Measurements from ENCODE around the gene DPY19L3. TPM values are rescaled to one million over a fixed set of nuclear protein-coding genes. Genes with fewer than 3 reads are reported as not detected.

DPY19L3 gene
- total and polyA plus RNA-seq, 2 donors (not counting 1 experiment from before 2014, with no cell fraction given): 18.8 to 24.2 TPM

DNA sequence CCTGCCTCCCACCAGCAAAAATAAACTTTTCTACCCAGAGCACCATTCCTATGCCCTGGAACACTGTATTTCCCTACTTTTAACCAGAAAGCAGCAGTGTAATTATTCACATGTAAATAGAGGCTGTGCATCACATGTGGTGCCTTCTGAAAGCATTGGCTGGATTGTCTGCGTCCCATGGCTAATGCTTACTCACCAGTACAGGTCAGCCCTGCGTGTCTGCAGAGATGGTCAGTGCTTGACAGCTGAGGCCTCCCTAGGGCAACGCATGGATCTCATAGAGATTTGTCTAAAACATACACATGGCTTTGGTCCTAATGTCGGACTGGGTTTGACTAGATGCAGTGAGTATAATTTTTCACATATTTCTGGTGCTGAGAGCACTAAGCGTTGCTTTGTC lies 64.2 kb downstream of the DPY19L3 start:
- DNase-seq (ENCODE audit: low read depth in 2 of 2): no peak
- no peaks in the 10 kb centered on the region for H3K9me3 ChIP-seq (ENCODE audit: control insufficient read depth, insufficient read depth, low read depth, low read length)
- no peaks in the 10 kb centered on the region for H3K36me3 ChIP-seq (ENCODE audit: control insufficient read depth, insufficient read depth, low read length)
- TF ChIP-seq, protein P1, sequence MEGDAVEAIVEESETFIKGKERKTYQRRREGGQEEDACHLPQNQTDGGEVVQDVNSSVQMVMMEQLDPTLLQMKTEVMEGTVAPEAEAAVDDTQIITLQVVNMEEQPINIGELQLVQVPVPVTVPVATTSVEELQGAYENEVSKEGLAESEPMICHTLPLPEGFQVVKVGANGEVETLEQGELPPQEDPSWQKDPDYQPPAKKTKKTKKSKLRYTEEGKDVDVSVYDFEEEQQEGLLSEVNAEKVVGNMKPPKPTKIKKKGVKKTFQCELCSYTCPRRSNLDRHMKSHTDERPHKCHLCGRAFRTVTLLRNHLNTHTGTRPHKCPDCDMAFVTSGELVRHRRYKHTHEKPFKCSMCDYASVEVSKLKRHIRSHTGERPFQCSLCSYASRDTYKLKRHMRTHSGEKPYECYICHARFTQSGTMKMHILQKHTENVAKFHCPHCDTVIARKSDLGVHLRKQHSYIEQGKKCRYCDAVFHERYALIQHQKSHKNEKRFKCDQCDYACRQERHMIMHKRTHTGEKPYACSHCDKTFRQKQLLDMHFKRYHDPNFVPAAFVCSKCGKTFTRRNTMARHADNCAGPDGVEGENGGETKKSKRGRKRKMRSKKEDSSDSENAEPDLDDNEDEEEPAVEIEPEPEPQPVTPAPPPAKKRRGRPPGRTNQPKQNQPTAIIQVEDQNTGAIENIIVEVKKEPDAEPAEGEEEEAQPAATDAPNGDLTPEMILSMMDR (conservative IDR thresholded peaks at IDR 0.05 in 1 of 2, IDR thresholded peaks at IDR 0.05 in 1 of 2; ENCODE audit: low read depth in 1 of 2, low read length in 2 of 2): no peak
- TF ChIP-seq EZH2 (IDR thresholded peaks at IDR 0.05; ENCODE audit: low read length, missing control alignments): no peak
- no peak overlapping the region for H3K27ac ChIP-seq (ENCODE audit: insufficient read depth, low read length)
- H3K79me2 ChIP-seq (ENCODE audit: control insufficient read depth, insufficient read depth, low read length): no peaks in the 10 kb centered on the region
- H3K4me3 ChIP-seq (replicated peaks in 1 of 4; ENCODE audit: control extremely low read depth in 1 of 4, insufficient read depth in 1 of 4, low read depth in 3 of 4, low read length in 4 of 4): no peak overlapping the region
- no peak overlapping the region for H2AFZ ChIP-seq (ENCODE audit: low read length)
- no peak overlapping the region for H3K9ac ChIP-seq (ENCODE audit: insufficient read depth, low read length)
- H3K27me3 ChIP-seq (ENCODE audit: control insufficient read depth, insufficient read depth, low read length): no peaks in the 10 kb centered on the region
- no peaks in the 10 kb centered on the region for H3K4me1 ChIP-seq (ENCODE audit: control insufficient read depth, extremely low read depth, insufficient read depth, low read length)
- H3K4me2 ChIP-seq (ENCODE audit: extremely low read depth, insufficient read depth, low read length): no peak overlapping the region
- H4K20me1 ChIP-seq (ENCODE audit: control insufficient read depth, extremely low read depth, insufficient read depth, low read length): no peaks in the 10 kb centered on the region

DNA sequence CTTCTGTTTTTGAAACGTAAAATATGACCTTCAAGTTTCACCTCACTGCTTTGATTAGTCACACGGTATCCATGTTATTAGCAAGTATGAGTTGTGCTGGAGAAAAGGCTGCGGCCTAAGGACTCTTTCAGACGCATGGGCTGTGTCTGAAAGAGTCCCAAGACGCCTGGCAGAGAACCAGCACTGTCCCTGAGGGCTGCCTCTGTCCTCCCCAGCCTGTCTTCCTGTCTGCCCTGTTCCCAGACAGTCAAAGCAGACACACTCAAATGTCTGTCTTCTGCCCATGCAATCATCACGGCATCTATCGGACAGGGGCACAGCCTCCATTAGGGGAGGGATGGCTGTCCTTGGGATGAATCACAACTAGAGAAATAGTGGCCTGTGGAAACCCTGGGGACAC lies 65.5 kb downstream of the DPY19L3 start:
- Histone ChIP-seq H3K4me3 (replicated peaks in 1 of 4; ENCODE audit: control extremely low read depth in 1 of 4, insufficient read depth in 1 of 4, low read depth in 3 of 4, low read length in 4 of 4) (no peak overlapping the region), H3K36me3 (ENCODE audit: control insufficient read depth, insufficient read depth, low read length) (no peaks in the 10 kb centered on the region), H3K9ac (ENCODE audit: insufficient read depth, low read length) (no peak overlapping the region), H3K27ac (ENCODE audit: insufficient read depth, low read length) (no peak overlapping the region), H3K4me1 (ENCODE audit: control insufficient read depth, extremely low read depth, insufficient read depth, low read length) (no peaks in the 10 kb centered on the region), H3K27me3 (ENCODE audit: control insufficient read depth, insufficient read depth, low read length) (no peaks in the 10 kb centered on the region), H3K79me2 (ENCODE audit: control insufficient read depth, insufficient read depth, low read length) (no peaks in the 10 kb centered on the region), H4K20me1 (ENCODE audit: control insufficient read depth, extremely low read depth, insufficient read depth, low read length) (no peaks in the 10 kb centered on the region), H3K4me2 (ENCODE audit: extremely low read depth, insufficient read depth, low read length) (no peak overlapping the region), H3K9me3 (ENCODE audit: control insufficient read depth, insufficient read depth, low read depth, low read length) (no peaks in the 10 kb centered on the region), H2AFZ (ENCODE audit: low read length) (peak overlapping the region; percentile 31)
- TF ChIP-seq, protein P1 (conservative IDR thresholded peaks at IDR 0.05 in 1 of 2, IDR thresholded peaks at IDR 0.05 in 1 of 2; ENCODE audit: low read depth in 1 of 2, low read length in 2 of 2): no peak
- no peak for TF ChIP-seq EZH2 (IDR thresholded peaks at IDR 0.05; ENCODE audit: low read length, missing control alignments)
- peak in 1 of 2 donors; percentile 8 for DNase-seq (ENCODE audit: low read depth in 2 of 2)

DNA sequence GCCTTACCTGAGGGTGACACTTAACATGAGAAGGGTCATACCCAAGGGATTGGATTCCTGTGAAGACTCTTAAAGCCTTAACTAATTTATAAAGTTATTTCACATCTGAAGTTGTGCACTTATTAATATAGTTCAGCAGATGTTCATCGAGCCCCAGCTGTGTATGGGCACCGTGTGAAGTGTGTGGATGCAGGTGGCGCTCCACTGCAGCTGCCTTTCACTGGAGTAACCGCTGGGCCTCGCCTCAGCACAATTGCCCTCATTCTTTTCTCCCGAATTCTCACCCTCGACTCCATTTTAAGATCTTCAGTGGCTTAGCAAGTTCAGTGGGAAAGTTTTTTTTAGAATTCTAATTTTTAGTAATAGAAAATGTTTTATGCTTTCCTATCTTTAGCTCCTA lies 66.2 kb downstream of the DPY19L3 start:
- DNase-seq (ENCODE audit: low read depth in 2 of 2): no peak
- Histone ChIP-seq H3K4me2 (ENCODE audit: extremely low read depth, insufficient read depth, low read length) (no peak overlapping the region), H3K9ac (ENCODE audit: insufficient read depth, low read length) (no peak overlapping the region), H3K79me2 (ENCODE audit: control insufficient read depth, insufficient read depth, low read length) (no peaks in the 10 kb centered on the region), H3K9me3 (ENCODE audit: control insufficient read depth, insufficient read depth, low read depth, low read length) (no peaks in the 10 kb centered on the region), H3K36me3 (ENCODE audit: control insufficient read depth, insufficient read depth, low read length) (no peaks in the 10 kb centered on the region), H4K20me1 (ENCODE audit: control insufficient read depth, extremely low read depth, insufficient read depth, low read length) (no peaks in the 10 kb centered on the region), H2AFZ (ENCODE audit: low read length) (no peak overlapping the region), H3K27me3 (ENCODE audit: control insufficient read depth, insufficient read depth, low read length) (no peaks in the 10 kb centered on the region), H3K4me3 (replicated peaks in 1 of 4; ENCODE audit: control extremely low read depth in 1 of 4, insufficient read depth in 1 of 4, low read depth in 3 of 4, low read length in 4 of 4) (no peak overlapping the region), H3K27ac (ENCODE audit: insufficient read depth, low read length) (no peak overlapping the region), H3K4me1 (ENCODE audit: control insufficient read depth, extremely low read depth, insufficient read depth, low read length) (no peaks in the 10 kb centered on the region)
- TF ChIP-seq, protein P1 (conservative IDR thresholded peaks at IDR 0.05 in 1 of 2, IDR thresholded peaks at IDR 0.05 in 1 of 2; ENCODE audit: low read depth in 1 of 2, low read length in 2 of 2): no peak
- TF ChIP-seq EZH2 (IDR thresholded peaks at IDR 0.05; ENCODE audit: low read length, missing control alignments): no peak

Data from fibroblast of lung (primary cell).